ENCODE data around the gene BTBD7. TPM values are rescaled to one million over a fixed set of nuclear protein-coding genes. Genes with fewer than 3 reads are reported as not detected.

Gene BTBD7
- total and polyA plus RNA-seq, 9 of the 15 experiments (the other 6 are each of a cell fraction or from before 2014, with no cell fraction given) = 2.5 to 12.9 (median 6.2) TPM

- no peak for TF ChIP-seq SETDB1 (IDR thresholded peaks at IDR 0.05; ENCODE audit: low read length)
- peak; percentile 74 for TF ChIP-seq C11orf30 (IDR thresholded peaks at IDR 0.05; ENCODE audit: low read depth)
- TF ChIP-seq TAL1 (IDR thresholded peaks at IDR 0.05) = peak; percentile 44; the same call in 1 of the 2 replicates
- no peak for TF ChIP-seq GTF2A2 (tag; IDR thresholded peaks at IDR 0.05)
- TF ChIP-seq ATF2 (CRISPR knock-in tag; IDR thresholded peaks at IDR 0.05) = no peak
- no peak for TF ChIP-seq ZNF445 (CRISPR knock-in tag; IDR thresholded peaks at IDR 0.05; ENCODE audit: low read depth)
- TF ChIP-seq PHB (CRISPR knock-in tag; IDR thresholded peaks at IDR 0.05) = no peak
- TF ChIP-seq PRPF4 (IDR thresholded peaks at IDR 0.05; ENCODE audit: insufficient read depth, low read depth, low read length, poor library complexity, severe bottlenecking) = no peak
- no peak for TF ChIP-seq SREBF1 (IDR thresholded peaks at IDR 0.05; ENCODE audit: borderline replicate concordance, low read depth, low read length)
- no peak for TF ChIP-seq MBD1 (CRISPR knock-in tag; IDR thresholded peaks at IDR 0.05)
- no peak for TF ChIP-seq CREB5 (CRISPR knock-in tag; IDR thresholded peaks at IDR 0.05)
- no peak for TF ChIP-seq MEF2D (tag; conservative IDR thresholded peaks at IDR 0.05; ENCODE audit: low read depth)
- no peak for TF ChIP-seq ZNF212 (CRISPR knock-in tag; IDR thresholded peaks at IDR 0.05)
- TF ChIP-seq MYC (IDR thresholded peaks at IDR 0.05; ENCODE audit: low read depth, low read length) = no peak
- no peak for TF ChIP-seq MYC (CRISPR knock-in tag; IDR thresholded peaks at IDR 0.05; ENCODE audit: borderline replicate concordance, low read depth)
- TF ChIP-seq ZSCAN32 (CRISPR knock-in tag; IDR thresholded peaks at IDR 0.05) = no peak
- no peak for TF ChIP-seq BHLHE40 (IDR thresholded peaks at IDR 0.05; ENCODE audit: low read length)
- TF ChIP-seq DLX4 (CRISPR knock-in tag; IDR thresholded peaks at IDR 0.05) = no peak
- no peak for TF ChIP-seq NFE2L1 (tag; IDR thresholded peaks at IDR 0.05; ENCODE audit: borderline replicate concordance, low read depth)
- no peak for TF ChIP-seq SMARCB1 (IDR thresholded peaks at IDR 0.05; ENCODE audit: insufficient read length, low read depth)
- no peak for TF ChIP-seq NR0B1 (IDR thresholded peaks at IDR 0.05; ENCODE audit: partially characterized antibody)
- TF ChIP-seq PREB (CRISPR knock-in tag; IDR thresholded peaks at IDR 0.05) = no peak
- no peak for TF ChIP-seq PHF21A (IDR thresholded peaks at IDR 0.05; ENCODE audit: borderline replicate concordance, low read depth)
Observed at GRCh38 chr14:93266127-93266526, 66.7 kb downstream of the BTBD7 start (continued).

Data from K562 (cell line).